Neural cell (in vitro differentiated cells): ENCODE measurements around the gene MSANTD4. TPM values are rescaled to one million over a fixed set of nuclear protein-coding genes. Genes with fewer than 3 reads are reported as not detected.
"Not testable (repeated sequence)": the region's sequence is repeated elsewhere in the genome, so short reads cannot be mapped to it uniquely, and the experiment has no call there.

ENCODE experiments used
- H2AFZ ChIP-seq: fragments of 200-600, 300-800 bp; sonication (generic), shearing (Covaris generic); 2 replicates; pipeline ENCODE4 v1.6.0; 2014; ENCODE audit warnings: low read depth, mild to moderate bottlenecking, antibody characterized with exemption, low read length, moderate library complexity
- H3F3A ChIP-seq: fragments of 200-600 bp; shearing (Covaris generic); 2 replicates; pipeline ENCODE4 v1.6.1; 2016; ENCODE audit warnings: mild to moderate bottlenecking, moderate library complexity, mixed read lengths, antibody characterized with exemption, low read length; ENCODE audit not compliant: insufficient read depth, poor library complexity, severe bottlenecking
- H3K27ac ChIP-seq: fragments of 200-600, 300-800 bp; sonication (generic), shearing (Covaris generic); 2 replicates; pipeline ENCODE4 v1.5.1; 2014; ENCODE audit warnings: mild to moderate bottlenecking, low read length, moderate library complexity
- H3K27me3 ChIP-seq: fragments of 300-800, 200-600 bp; sonication (generic), shearing (Covaris generic); 2 replicates; pipeline ENCODE4 v1.6.0; 2014; ENCODE audit warnings: mild to moderate bottlenecking, low read depth, low read length, moderate library complexity; ENCODE audit not compliant: insufficient read depth
- H3K36me3 ChIP-seq: fragments of 300-800, 200-600 bp; sonication (generic), shearing (Covaris generic); 2 replicates; pipeline ENCODE4 v1.5.1; 2014; ENCODE audit warnings: mild to moderate bottlenecking, antibody characterized with exemption, low read length, moderate library complexity; ENCODE audit not compliant: insufficient read depth
- H3K4me2 ChIP-seq: fragments of 300-800, 200-600 bp; sonication (generic), shearing (Covaris generic); 2 replicates; pipeline ENCODE4 v1.6.0; 2014; ENCODE audit warnings: mild to moderate bottlenecking, low read length
- H3K4me3 ChIP-seq: fragments of 300-800, 200-600 bp; sonication (generic), shearing (Covaris generic); 2 replicates; pipeline ENCODE4 v1.5.1; 2014; ENCODE audit warnings: mild to moderate bottlenecking, low read length, moderate library complexity
- H3K79me2 ChIP-seq: fragments of 200-600 bp; shearing (Covaris generic); replicated peaks from 2 replicates; pipeline ENCODE4 v1.6.0; 2014; ENCODE audit warnings: mild to moderate bottlenecking, low read length, moderate library complexity; ENCODE audit not compliant: insufficient read depth
- H3K9ac ChIP-seq: fragments of 300-800, 200-600 bp; sonication (generic), shearing (Covaris generic); 2 replicates; pipeline ENCODE4 v1.6.1; 2016; ENCODE audit warnings: mild to moderate bottlenecking, low read length, mixed read lengths
- H3K9me2 ChIP-seq: fragments of 200-600 bp; shearing (Covaris generic); 2 replicates; pipeline ENCODE4 v1.6.1; 2016; ENCODE audit warnings: mild to moderate bottlenecking, low read length, mixed read lengths; ENCODE audit not compliant: insufficient read depth
- H3K9me3 ChIP-seq: fragments of 200-600, 300-800 bp; sonication (generic), shearing (Covaris generic); 2 replicates; pipeline ENCODE4 v1.6.1; 2016; ENCODE audit warnings: mild to moderate bottlenecking, mixed run types, low read length, moderate library complexity, mixed read lengths
- H4K20me1 ChIP-seq: fragments of 200-600 bp; shearing (Covaris generic); 2 replicates; pipeline ENCODE4 v1.6.1; 2016; ENCODE audit warnings: mild to moderate bottlenecking, mixed run types; ENCODE audit not compliant: insufficient read depth
- EP300 ChIP-seq: fragments of 450-650 bp; conservative IDR thresholded peaks from 2 replicates; pipeline ENCODE4 v1.6.1; 2014; ENCODE audit warnings: antibody characterized with exemption, mild to moderate bottlenecking, moderate library complexity; ENCODE audit not compliant: poor library complexity, severe bottlenecking
- EZH2 ChIP-seq: fragments of 200-600, 300-800 bp; shearing (Covaris generic), sonication (generic); IDR thresholded peaks from 2 replicates; pipeline ENCODE4 v1.6.1; 2014; ENCODE audit warnings: antibody characterized with exemption, low read length, borderline replicate concordance, mild to moderate bottlenecking; ENCODE audit not compliant: insufficient read depth, poor library complexity, severe bottlenecking
- MXI1 ChIP-seq: fragments of 450-650 bp; conservative IDR thresholded peaks from 2 replicates; pipeline ENCODE4 v1.6.1; 2014; ENCODE audit warnings: antibody characterized with exemption, mild to moderate bottlenecking; ENCODE audit not compliant: poor library complexity, severe bottlenecking
- POLR2AphosphoS5 ChIP-seq: IDR thresholded peaks from 2 replicates; pipeline ENCODE4 v1.6.1; 2012
- RAD21 ChIP-seq: fragments of 450-650 bp; conservative IDR thresholded peaks from 2 replicates; pipeline ENCODE4 v1.6.1; 2014; ENCODE audit warnings: antibody characterized with exemption, mild to moderate bottlenecking, moderate library complexity
- SMC3 ChIP-seq: fragments of 450-650 bp; conservative IDR thresholded peaks from 2 replicates; pipeline ENCODE4 v1.6.1; 2014; ENCODE audit warnings: antibody characterized with exemption, mild to moderate bottlenecking, moderate library complexity; ENCODE audit not compliant: poor library complexity
- TAF1 ChIP-seq: IDR thresholded peaks from 2 replicates; pipeline ENCODE4 v1.6.1; 2012; ENCODE audit warnings: low read depth
- polyA plus RNA-seq: library from polyadenylated mRNA; depleted of rRNA; stranded (reverse); fragments of >200 nt; gene quantifications from 2 replicates; pipeline ENCODE4 v1.2.3, GENCODE V29; 2014
- TF ChIP-seq, protein P1 (sequence below): IDR thresholded peaks from 2 replicates; pipeline ENCODE4 v1.6.1; 2012; ENCODE audit warnings: borderline replicate concordance
- TF ChIP-seq, protein P2 (sequence below): fragments of 450-650 bp; IDR thresholded peaks from 2 replicates; pipeline ENCODE4 v1.5.1; 2014; ENCODE audit warnings: antibody characterized with exemption, mild to moderate bottlenecking, moderate library complexity; ENCODE audit not compliant: poor library complexity, severe bottlenecking

MSANTD4 gene
- polyA plus RNA-seq, 1 donor from 2014 or later: 48.4 TPM

DNA sequence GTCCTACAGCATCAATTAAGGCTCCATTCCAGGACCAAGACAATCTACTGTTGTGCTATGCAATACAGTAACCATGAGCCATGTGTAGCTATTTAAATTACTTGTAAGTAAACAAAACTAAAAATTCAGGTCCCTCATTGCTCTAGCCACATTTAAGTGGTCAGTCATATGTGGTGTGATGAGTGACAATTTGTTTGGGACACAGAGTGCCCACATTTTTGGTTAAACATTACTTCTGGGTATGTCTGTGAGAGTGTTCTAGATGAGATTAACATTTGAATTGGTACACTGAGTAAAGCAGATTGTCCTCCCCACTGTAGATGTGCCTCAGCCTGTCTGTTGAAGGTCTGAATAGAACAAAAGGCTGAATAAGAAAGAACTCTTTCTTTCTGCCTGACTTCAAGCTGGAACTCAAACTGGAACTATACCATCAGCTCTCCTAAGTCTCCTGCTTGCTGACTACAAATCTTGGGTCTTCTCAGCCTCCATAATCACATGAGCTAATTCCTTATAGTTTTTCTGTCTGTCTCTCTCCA lies 39.3 kb upstream of the MSANTD4 start:
- no peak for TF ChIP-seq RAD21
- TF ChIP-seq, protein P1, sequence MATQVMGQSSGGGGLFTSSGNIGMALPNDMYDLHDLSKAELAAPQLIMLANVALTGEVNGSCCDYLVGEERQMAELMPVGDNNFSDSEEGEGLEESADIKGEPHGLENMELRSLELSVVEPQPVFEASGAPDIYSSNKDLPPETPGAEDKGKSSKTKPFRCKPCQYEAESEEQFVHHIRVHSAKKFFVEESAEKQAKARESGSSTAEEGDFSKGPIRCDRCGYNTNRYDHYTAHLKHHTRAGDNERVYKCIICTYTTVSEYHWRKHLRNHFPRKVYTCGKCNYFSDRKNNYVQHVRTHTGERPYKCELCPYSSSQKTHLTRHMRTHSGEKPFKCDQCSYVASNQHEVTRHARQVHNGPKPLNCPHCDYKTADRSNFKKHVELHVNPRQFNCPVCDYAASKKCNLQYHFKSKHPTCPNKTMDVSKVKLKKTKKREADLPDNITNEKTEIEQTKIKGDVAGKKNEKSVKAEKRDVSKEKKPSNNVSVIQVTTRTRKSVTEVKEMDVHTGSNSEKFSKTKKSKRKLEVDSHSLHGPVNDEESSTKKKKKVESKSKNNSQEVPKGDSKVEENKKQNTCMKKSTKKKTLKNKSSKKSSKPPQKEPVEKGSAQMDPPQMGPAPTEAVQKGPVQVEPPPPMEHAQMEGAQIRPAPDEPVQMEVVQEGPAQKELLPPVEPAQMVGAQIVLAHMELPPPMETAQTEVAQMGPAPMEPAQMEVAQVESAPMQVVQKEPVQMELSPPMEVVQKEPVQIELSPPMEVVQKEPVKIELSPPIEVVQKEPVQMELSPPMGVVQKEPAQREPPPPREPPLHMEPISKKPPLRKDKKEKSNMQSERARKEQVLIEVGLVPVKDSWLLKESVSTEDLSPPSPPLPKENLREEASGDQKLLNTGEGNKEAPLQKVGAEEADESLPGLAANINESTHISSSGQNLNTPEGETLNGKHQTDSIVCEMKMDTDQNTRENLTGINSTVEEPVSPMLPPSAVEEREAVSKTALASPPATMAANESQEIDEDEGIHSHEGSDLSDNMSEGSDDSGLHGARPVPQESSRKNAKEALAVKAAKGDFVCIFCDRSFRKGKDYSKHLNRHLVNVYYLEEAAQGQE: no peak
- TF ChIP-seq EZH2: no peak
- TF ChIP-seq, protein P2, sequence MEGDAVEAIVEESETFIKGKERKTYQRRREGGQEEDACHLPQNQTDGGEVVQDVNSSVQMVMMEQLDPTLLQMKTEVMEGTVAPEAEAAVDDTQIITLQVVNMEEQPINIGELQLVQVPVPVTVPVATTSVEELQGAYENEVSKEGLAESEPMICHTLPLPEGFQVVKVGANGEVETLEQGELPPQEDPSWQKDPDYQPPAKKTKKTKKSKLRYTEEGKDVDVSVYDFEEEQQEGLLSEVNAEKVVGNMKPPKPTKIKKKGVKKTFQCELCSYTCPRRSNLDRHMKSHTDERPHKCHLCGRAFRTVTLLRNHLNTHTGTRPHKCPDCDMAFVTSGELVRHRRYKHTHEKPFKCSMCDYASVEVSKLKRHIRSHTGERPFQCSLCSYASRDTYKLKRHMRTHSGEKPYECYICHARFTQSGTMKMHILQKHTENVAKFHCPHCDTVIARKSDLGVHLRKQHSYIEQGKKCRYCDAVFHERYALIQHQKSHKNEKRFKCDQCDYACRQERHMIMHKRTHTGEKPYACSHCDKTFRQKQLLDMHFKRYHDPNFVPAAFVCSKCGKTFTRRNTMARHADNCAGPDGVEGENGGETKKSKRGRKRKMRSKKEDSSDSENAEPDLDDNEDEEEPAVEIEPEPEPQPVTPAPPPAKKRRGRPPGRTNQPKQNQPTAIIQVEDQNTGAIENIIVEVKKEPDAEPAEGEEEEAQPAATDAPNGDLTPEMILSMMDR: no peak
- no peak for TF ChIP-seq EP300
- TF ChIP-seq MXI1: no peak
- TF ChIP-seq SMC3: no peak
- no peak for TF ChIP-seq TAF1
- no peak for TF ChIP-seq POLR2AphosphoS5
- Histone ChIP-seq H3K4me2 (no peak overlapping the region), H3K27ac (no peak overlapping the region)

DNA sequence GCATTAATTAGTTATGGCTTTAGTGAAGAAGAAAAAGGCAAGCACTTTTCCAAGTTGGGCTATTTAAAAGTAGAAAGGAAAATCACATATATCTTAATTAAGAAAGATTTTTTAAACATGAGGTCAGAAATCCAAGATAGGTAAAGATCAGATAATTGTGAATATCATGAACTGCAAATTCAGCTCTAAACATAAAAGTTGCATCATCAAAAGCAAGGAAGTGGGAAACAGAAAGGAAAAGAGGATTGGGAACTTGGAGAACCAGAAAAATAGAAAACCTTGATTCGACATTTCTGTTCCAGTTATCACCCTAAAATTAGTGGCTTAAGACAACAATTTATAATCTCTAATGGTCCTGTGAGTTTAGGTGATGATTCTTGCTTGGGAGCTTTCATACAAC lies 37.6 kb upstream of the MSANTD4 start:
- Histone ChIP-seq H4K20me1 (no peaks in the 10 kb centered on the region), H3K4me3 (no peak overlapping the region), H3F3A (no peaks in the 10 kb centered on the region), H3K79me2 (no peaks in the 10 kb centered on the region), H3K36me3 (no peaks in the 10 kb centered on the region), H3K9ac (no peak overlapping the region), H2AFZ (no peak overlapping the region), H3K9me3 (no peaks in the 10 kb centered on the region), H3K27ac (no peak overlapping the region), H3K9me2 (no peaks in the 10 kb centered on the region), H3K4me2 (no peak overlapping the region), H3K27me3 (no peaks in the 10 kb centered on the region)
- TF ChIP-seq POLR2AphosphoS5: no peak
- TF ChIP-seq TAF1: no peak
- no peak for TF ChIP-seq EP300
- TF ChIP-seq SMC3: no peak
- TF ChIP-seq, protein P1: no peak
- TF ChIP-seq EZH2: no peak
- no peak for TF ChIP-seq MXI1
- no peak for TF ChIP-seq RAD21
- TF ChIP-seq, protein P2: no peak

More for the DNA sequence above, 39.3 kb upstream of the MSANTD4 start:
- H3K9me2 ChIP-seq: no peaks in the 10 kb centered on the region
- H3K36me3 ChIP-seq: no peaks in the 10 kb centered on the region
- H3F3A ChIP-seq: no peaks in the 10 kb centered on the region
- no peak overlapping the region for H3K4me3 ChIP-seq
- no peak overlapping the region for H2AFZ ChIP-seq
- no peaks in the 10 kb centered on the region for H3K9me3 ChIP-seq
- H4K20me1 ChIP-seq: no peaks in the 10 kb centered on the region
- no peaks in the 10 kb centered on the region for H3K79me2 ChIP-seq
- H3K27me3 ChIP-seq: no peaks in the 10 kb centered on the region
- no peak overlapping the region for H3K9ac ChIP-seq

DNA sequence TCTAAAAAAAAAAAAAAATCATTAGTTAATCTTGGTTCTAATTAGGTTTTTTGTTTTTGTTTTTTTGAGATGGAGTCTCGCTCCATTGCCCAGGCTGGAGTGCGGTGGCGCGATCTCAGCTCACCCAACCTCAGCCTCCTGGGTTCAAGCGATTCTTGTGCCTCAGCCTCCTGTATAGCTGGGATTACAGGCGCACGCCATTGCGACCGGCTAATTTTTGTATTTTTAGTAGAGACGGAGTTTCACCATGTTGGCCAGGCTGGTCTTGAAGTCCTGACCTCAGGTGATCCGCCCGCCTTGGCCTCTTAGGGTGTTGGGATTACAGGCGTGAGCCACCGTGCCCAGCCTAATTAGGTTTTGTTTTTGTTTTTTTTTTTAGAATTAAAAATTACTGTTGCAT lies 36.3 kb upstream of the MSANTD4 start:
- H3K9me2 ChIP-seq, H3K4me3 ChIP-seq, H3F3A ChIP-seq, H3K27me3 ChIP-seq, H3K27ac ChIP-seq, H3K9ac ChIP-seq, H2AFZ ChIP-seq, H3K79me2 ChIP-seq, H3K4me2 ChIP-seq, H4K20me1 ChIP-seq, H3K9me3 ChIP-seq, H3K36me3 ChIP-seq: not testable (repeated sequence)
